SH-SY5Y (cell line): Measurements from ENCODE around the gene ATP1B2.

Experiments used
- GATA2 ChIP-seq: IDR thresholded peaks from 2 replicates; pipeline ENCODE4 v1.6.1; 2011; ENCODE audit warnings: mild to moderate bottlenecking, low read depth, low read length
- GATA3 ChIP-seq: IDR thresholded peaks from 2 replicates; pipeline ENCODE4 v1.6.1; 2011; ENCODE audit warnings: low read depth, mild to moderate bottlenecking, low read length, moderate library complexity

GRCh38 chr17:7697828-7698588 lies 47.3 kb downstream of the ATP1B2 start:
- TF ChIP-seq GATA3 (no peak), GATA2 (no peak)
